A204.1 (cell line): ENCODE results near the gene DUSP21.
"Not testable (repeated sequence)": the region's sequence is repeated elsewhere in the genome, so short reads cannot be mapped to it uniquely, and the experiment has no call there.

ENCODE experiments used
- FAIRE-seq: peaks from 2 replicates; lab custom pipeline; 2012; peaks lifted over from hg19 to GRCh38; lab: Jason Lieb, UNC

The DUSP21 gene

GRCh38 chrX:44843753-44844152, at the start of gene DUSP21:
Gene DUSP21, plus strand, starts transcription at chrX:44844021. Its CDS starts 112 bp downstream, at chrX:44844133.
- FAIRE-seq, result no peak

GRCh38 chrX:44795945-44796450, 47.8 kb upstream of the DUSP21 start:
- no peak for FAIRE-seq

- no peak for FAIRE-seq
Observed at GRCh38 chrX:44802613-44803012, 41.2 kb upstream of the DUSP21 start.

- no peak for FAIRE-seq
Observed at GRCh38 chrX:44815681-44816080, 28.1 kb upstream of the DUSP21 start.

GRCh38 chrX:44816367-44816766, 27.5 kb upstream of the DUSP21 start:
- no peak for FAIRE-seq

- FAIRE-seq, result no peak
Observed at GRCh38 chrX:44817029-44817428, 26.8 kb upstream of the DUSP21 start.

- FAIRE-seq, result no peak
Observed at GRCh38 chrX:44822601-44823000, 21.2 kb upstream of the DUSP21 start.

- not testable (repeated sequence) for FAIRE-seq
Observed at GRCh38 chrX:44823193-44823592, 20.6 kb upstream of the DUSP21 start.

GRCh38 chrX:44828008-44828605, 15.7 kb upstream of the DUSP21 start:
- no peak for FAIRE-seq

- no peak for FAIRE-seq
Observed at GRCh38 chrX:44829832-44830231, 14.0 kb upstream of the DUSP21 start.

- no peak for FAIRE-seq
Observed at GRCh38 chrX:44842550-44843317, 1.1 kb upstream of the DUSP21 start.

- FAIRE-seq, result no peak
Observed at GRCh38 chrX:44843318-44843702, 511 bp upstream of the DUSP21 start.

- FAIRE-seq, result no peak
Observed at GRCh38 chrX:44844204-44844603, 383 bp downstream of the DUSP21 start.

GRCh38 chrX:44850891-44851290, 7.1 kb downstream of the DUSP21 start:
- not testable (repeated sequence) for FAIRE-seq

- no peak for FAIRE-seq
Observed at GRCh38 chrX:44871114-44871645, 27.4 kb downstream of the DUSP21 start.

GRCh38 chrX:44871931-44872820, 28.4 kb downstream of the DUSP21 start:
- FAIRE-seq, result no peak

- peak; percentile 90 for FAIRE-seq
Observed at GRCh38 chrX:44872821-44873414, 29.1 kb downstream of the DUSP21 start, which contains the start of gene KDM6A. Gene KDM6A, plus strand, starts transcription at chrX:44873188. Its CDS starts 364 bp downstream, at chrX:44873552.

- FAIRE-seq, result no peak
Observed at GRCh38 chrX:44873415-44874276, 29.8 kb downstream of the DUSP21 start.

GRCh38 chrX:44874420-44875184, 30.8 kb downstream of the DUSP21 start:
- no peak for FAIRE-seq

GRCh38 chrX:44875185-44875489, 31.3 kb downstream of the DUSP21 start:
- FAIRE-seq, result no peak
